Measurements from ENCODE around the gene DAGLA. TPM values are rescaled to one million over a fixed set of nuclear protein-coding genes. Genes with fewer than 3 reads are reported as not detected.

Gene DAGLA
- total and polyA plus RNA-seq, 2 of the 13 experiments (the other 11 are each of a cell fraction or from before 2014, with no cell fraction given) = 2.6 to 3.9 TPM

- TF ChIP-seq SP2 (CRISPR knock-in tag; IDR thresholded peaks at IDR 0.05) (no peak), HHEX (CRISPR knock-in tag; IDR thresholded peaks at IDR 0.05) (no peak)
These were observed 20.5 kb downstream of the DAGLA start (continued) for GRCh38 chr11:61700720-61701119.

GRCh38 chr11:61701242-61701886 is 21.2 kb downstream of the DAGLA start:
- Histone ChIP-seq H2AFZ (ENCODE audit: low read length) (no peak overlapping the region), H4K20me1 (ENCODE audit: insufficient read depth, low read length) (peaks cover 8% of the 10 kb centered on the region; the same call in 1 of the 2 replicates), H3K9me3 (ENCODE audit: low read length) (no peaks in the 10 kb centered on the region), H3K27me3 (ENCODE audit: control insufficient read depth in 1 of 2, insufficient read depth in 2 of 2, low read length in 2 of 2) (no peaks in the 10 kb centered on the region), H3K9ac (ENCODE audit: insufficient read depth, low read depth, low read length) (no peak overlapping the region), H3K27ac (ENCODE audit: extremely low read length, insufficient read depth, low read length) (no peak overlapping the region), H3K4me2 (ENCODE audit: low read depth, low read length) (no peak overlapping the region), H3K36me3 (replicated peaks in 1 of 2; ENCODE audit: control insufficient read depth in 1 of 2, insufficient read depth in 2 of 2, low read length in 2 of 2) (peaks cover 2 to 3% of the 10 kb centered on the region in 2 experiments; a peak in 2 of 5 replicates), H3K4me1 (ENCODE audit: insufficient read depth, low read length) (peaks cover 26% of the 10 kb centered on the region), H3K4me3 (replicated peaks in 1 of 3; ENCODE audit: insufficient read depth in 1 of 3, low read depth in 2 of 3, low read length in 3 of 3) (no peak overlapping the region), H3K79me2 (ENCODE audit: insufficient read depth, low read length) (peaks cover 9% of the 10 kb centered on the region)
- ATAC-seq = peak; percentile 73
- no TSS peak for BruUV-seq (replicated peaks)
- peak; percentile 80 for FAIRE-seq
- 84% methylated on average over 10 of the region's 18 CpGs for whole genome bisulfite sequencing (ENCODE audit: low lambda C conversion rate)
- CTCF ChIA-PET (ENCODE audit: low intra/inter-chr PET ratio, low total read pairs) = interaction anchor here (0.7 to 1.6 kb wide), 3 partner anchors 19 to 30 kb away, joined by 3 to 4 read pairs (median 3); partner anchors contain the start of gene DAGLA
- intact Hi-C loops (cut with micrococcal nuclease; ENCODE audit: unreplicated experiment) = loop anchor here (2.0 to 5.0 kb wide), 2 partner anchors 19 to 34 kb away; no protein-coding TSS in a partner anchor
- POLR2A ChIA-PET = no interaction called here
- peak; percentile 37 for DNase-seq (ENCODE audit: low spot score)
- in situ Hi-C loops (cut with HindIII; ENCODE audit: extremely low pct_ligation_motif_present, low pct_unique_long_range_greater_than_20kb) = no loop called here
- peak; percentile 97 for TF ChIP-seq NAIF1 (CRISPR knock-in tag; IDR thresholded peaks at IDR 0.05; ENCODE audit: borderline replicate concordance)
- TF ChIP-seq XRCC5 (optimal IDR thresholded peaks at IDR 0.05; ENCODE audit: low read length) = peak; percentile 28
- no peak for TF ChIP-seq DMTF1 (CRISPR knock-in tag; IDR thresholded peaks at IDR 0.05)
- no peak for TF ChIP-seq MYNN (CRISPR knock-in tag; IDR thresholded peaks at IDR 0.05; ENCODE audit: low read depth)
- 0 out of 2 replicates have a peak, but pooled peaks have one; percentile 17 for TF ChIP-seq ZBTB33 (CRISPR knock-in tag; IDR thresholded peaks at IDR 0.05)
- peak; percentile 12; the same call in 1 of the 2 replicates for TF ChIP-seq SMC3 (IDR thresholded peaks at IDR 0.05; ENCODE audit: low read length)
- TF ChIP-seq STAG1 (CRISPR knock-in tag; IDR thresholded peaks at IDR 0.05) = peak; percentile 42
- TF ChIP-seq CTCF (CRISPR knock-in tag; IDR thresholded peaks at IDR 0.05) = peak; percentile 51
- no peak for TF ChIP-seq ZBTB2 (CRISPR knock-in tag; IDR thresholded peaks at IDR 0.05; ENCODE audit: low read depth)
- 0 out of 2 replicates have a peak, but pooled peaks have one; percentile 26 for TF ChIP-seq RAD21 (CRISPR knock-in tag; IDR thresholded peaks at IDR 0.05)
